Immature natural killer cell (primary cell): Measurements from ENCODE around the gene IL17A. TPM values are rescaled to one million over a fixed set of nuclear protein-coding genes. Genes with fewer than 3 reads are reported as not detected.
A peak's percentile ranks its signal among the peaks of the same experiment; 100 is the strongest.

Experiments used
- DNase-seq, 3 donors: peaks; one replicate each; pipeline ENCODE4 v3.0.0; 2022; ENCODE audit warnings: mixed read lengths in 1 of 3
- H3K27ac Mint-ChIP-seq, 6 donors: one replicate each; pipeline ENCODE4 v1.8.0; 2020; ENCODE audit warnings: mixed read lengths in 6 of 6, mild to moderate bottlenecking in 5 of 6, inconsistent platforms in 4 of 6, moderate library complexity in 3 of 6
- H3K27me3 Mint-ChIP-seq, 3 donors: one replicate each; pipeline ENCODE4 v1.8.0; 2020 to 2021; ENCODE audit warnings: low read depth in 3 of 3, mild to moderate bottlenecking in 3 of 3, mixed read lengths in 3 of 3, moderate library complexity in 3 of 3, inconsistent platforms in 1 of 3
- H3K36me3 Mint-ChIP-seq, 3 donors: one replicate each; pipeline ENCODE4 v1.8.0; 2020; ENCODE audit warnings: mixed read lengths in 3 of 3, inconsistent platforms in 2 of 3, mild to moderate bottlenecking in 2 of 3
- H3K4me1 Mint-ChIP-seq, 2 donors: one replicate each; pipeline ENCODE4 v1.8.0; 2020; ENCODE audit warnings: inconsistent platforms in 2 of 2, mild to moderate bottlenecking in 2 of 2, mixed read lengths in 2 of 2, moderate library complexity in 1 of 2
- H3K4me3 Mint-ChIP-seq, 5 donors: one replicate each; pipeline ENCODE4 v1.8.0; 2020; ENCODE audit warnings: mild to moderate bottlenecking in 5 of 5, mixed read lengths in 5 of 5, inconsistent platforms in 3 of 5, moderate library complexity in 3 of 5
- H3K9me3 Mint-ChIP-seq, 6 donors: one replicate each; pipeline ENCODE4 v1.8.0; 2020; ENCODE audit warnings: mild to moderate bottlenecking in 6 of 6, mixed read lengths in 6 of 6, inconsistent platforms in 4 of 6, moderate library complexity in 3 of 6
- polyA plus RNA-seq, 3 donors: library from polyadenylated mRNA; unstranded; fragments of 300-500 nt; fragmentation: Illumina TruSeq; gene quantifications; one replicate each; pipeline ENCODE4 v1.2.3, GENCODE V29; 2021

The IL17A gene
- polyA plus RNA-seq, 3 donors from 2014 or later = 0.19 TPM; not detected in 2

GRCh38 chr6:52210227-52210626 is 24.1 kb downstream of the IL17A start:
- no peaks in the 10 kb centered on the region for H3K36me3 Mint-ChIP-seq
- H3K4me1 Mint-ChIP-seq = no peaks in the 10 kb centered on the region
- H3K9me3 Mint-ChIP-seq = peaks cover 0 to 4% (median 0%) of the 10 kb centered on the region in 6 donors
- DNase-seq = no peak
- H3K27me3 Mint-ChIP-seq = peaks cover 2 to 8% (median 7%) of the 10 kb centered on the region in 3 donors
- H3K27ac Mint-ChIP-seq = no peak overlapping the region
- H3K4me3 Mint-ChIP-seq = no peak overlapping the region

- H3K4me1 Mint-ChIP-seq = no peaks in the 10 kb centered on the region
- peaks cover 0 to 8% (median 5%) of the 10 kb centered on the region in 3 donors for H3K27me3 Mint-ChIP-seq
- H3K9me3 Mint-ChIP-seq = no peaks in the 10 kb centered on the region
- no peak overlapping the region for H3K4me3 Mint-ChIP-seq
- H3K27ac Mint-ChIP-seq = no peak overlapping the region
- no peaks in the 10 kb centered on the region for H3K36me3 Mint-ChIP-seq
- DNase-seq = no peak
Measured at GRCh38 chr6:52213127-52213526, 27.0 kb downstream of the IL17A start.

GRCh38 chr6:52215787-52216186 is 29.6 kb downstream of the IL17A start:
- no peaks in the 10 kb centered on the region for H3K9me3 Mint-ChIP-seq
- DNase-seq = no peak
- H3K4me3 Mint-ChIP-seq = no peak overlapping the region
- H3K4me1 Mint-ChIP-seq = no peaks in the 10 kb centered on the region
- no peak overlapping the region for H3K27ac Mint-ChIP-seq
- no peaks in the 10 kb centered on the region for H3K36me3 Mint-ChIP-seq
- H3K27me3 Mint-ChIP-seq = peaks cover 0 to 12% (median 12%) of the 10 kb centered on the region in 3 donors

GRCh38 chr6:52216932-52217575 is 30.9 kb downstream of the IL17A start:
- no peaks in the 10 kb centered on the region for H3K36me3 Mint-ChIP-seq
- no peak overlapping the region for H3K4me3 Mint-ChIP-seq
- peaks cover 3 to 14% (median 12%) of the 10 kb centered on the region in 3 donors for H3K27me3 Mint-ChIP-seq
- no peak overlapping the region for H3K27ac Mint-ChIP-seq
- no peak for DNase-seq
- no peaks in the 10 kb centered on the region for H3K9me3 Mint-ChIP-seq
- peaks cover 7 to 9% of the 10 kb centered on the region in 2 donors for H3K4me1 Mint-ChIP-seq

- Mint-ChIP-seq H3K4me3 (no peak overlapping the region), H3K27me3 (peaks cover 3 to 11% (median 11%) of the 10 kb centered on the region in 3 donors), H3K4me1 (peaks cover 7 to 14% of the 10 kb centered on the region in 2 donors), H3K9me3 (no peaks in the 10 kb centered on the region), H3K27ac (no peak overlapping the region), H3K36me3 (no peaks in the 10 kb centered on the region)
- no peak for DNase-seq
Measured at GRCh38 chr6:52217761-52218160, 31.6 kb downstream of the IL17A start.

- Mint-ChIP-seq H3K27me3 (peaks cover 5 to 23% (median 11%) of the 10 kb centered on the region in 3 donors), H3K9me3 (no peaks in the 10 kb centered on the region), H3K27ac (peak overlapping the region in 1 of 6 donors; percentile 36), H3K4me1 (peaks cover 7 to 14% of the 10 kb centered on the region in 2 donors), H3K36me3 (no peaks in the 10 kb centered on the region), H3K4me3 (peak overlapping the region in 2 of 5 donors; percentile 8 to 39)
- peak; percentile 24 to 38 (median 36) for DNase-seq
Measured at GRCh38 chr6:52221302-52221701, 35.1 kb downstream of the IL17A start.

- Mint-ChIP-seq H3K36me3 (no peaks in the 10 kb centered on the region), H3K27me3 (peaks cover 7 to 25% (median 13%) of the 10 kb centered on the region in 3 donors), H3K27ac (peak overlapping the region in 1 of 6 donors; percentile 2), H3K9me3 (no peaks in the 10 kb centered on the region), H3K4me3 (no peak overlapping the region), H3K4me1 (peaks cover 8 to 23% of the 10 kb centered on the region in 2 donors)
- peak in 2 of 3 donors; percentile 13 to 44 for DNase-seq
Measured at GRCh38 chr6:52227495-52227894, 41.3 kb downstream of the IL17A start.

GRCh38 chr6:52230685-52231084 is 44.5 kb downstream of the IL17A start:
- Mint-ChIP-seq H3K36me3 (no peaks in the 10 kb centered on the region), H3K4me1 (peaks cover 8 to 20% of the 10 kb centered on the region in 2 donors), H3K27ac (no peak overlapping the region), H3K9me3 (no peaks in the 10 kb centered on the region), H3K4me3 (no peak overlapping the region), H3K27me3 (peaks cover 13 to 20% (median 20%) of the 10 kb centered on the region in 3 donors)
- no peak for DNase-seq

GRCh38 chr6:52231406-52232127 is 45.4 kb downstream of the IL17A start:
- peak; percentile 67 to 74 (median 74) for DNase-seq
- Mint-ChIP-seq H3K4me3 (peak overlapping the region in 2 of 5 donors; percentile 5 to 35), H3K4me1 (peaks cover 8 to 20% of the 10 kb centered on the region in 2 donors), H3K27ac (peak overlapping the region in 2 of 6 donors; percentile 58 to 79), H3K27me3 (peaks cover 16 to 24% (median 24%) of the 10 kb centered on the region in 3 donors), H3K9me3 (no peaks in the 10 kb centered on the region), H3K36me3 (no peaks in the 10 kb centered on the region)

GRCh38 chr6:52233005-52233404 is 46.8 kb downstream of the IL17A start:
- DNase-seq = no peak
- Mint-ChIP-seq H3K27me3 (peaks cover 21 to 31% (median 24%) of the 10 kb centered on the region in 3 donors), H3K9me3 (no peaks in the 10 kb centered on the region), H3K4me3 (no peak overlapping the region), H3K27ac (no peak overlapping the region), H3K36me3 (no peaks in the 10 kb centered on the region), H3K4me1 (peaks cover 8 to 15% of the 10 kb centered on the region in 2 donors)

GRCh38 chr6:52233975-52234823 is 48.0 kb downstream of the IL17A start:
- Mint-ChIP-seq H3K27ac (no peak overlapping the region), H3K4me3 (no peak overlapping the region), H3K9me3 (no peaks in the 10 kb centered on the region), H3K36me3 (no peaks in the 10 kb centered on the region), H3K4me1 (peaks cover 8 to 15% of the 10 kb centered on the region in 2 donors), H3K27me3 (peaks cover 21 to 32% (median 30%) of the 10 kb centered on the region in 3 donors)
- DNase-seq = no peak
